SU-DHL-6 (cell line): Measurements from ENCODE around the gene DPP9.

Experiments used
- CTCF ChIP-seq: fragments of 200-600 bp; sonication (generic); IDR thresholded peaks from one replicate; pipeline ENCODE4 v1.5.1; 2017; ENCODE audit warnings: antibody characterized with exemption, mild to moderate bottlenecking, low read length, moderate library complexity; ENCODE audit not compliant: insufficient read depth, poor library complexity, severe bottlenecking
- EZH2phosphoT487 ChIP-seq: fragments of 200-600 bp; sonication (generic), shearing (Covaris generic); conservative IDR thresholded peaks from 2 replicates; pipeline ENCODE4 v1.6.1; 2018; ENCODE audit warnings: mild to moderate bottlenecking, antibody characterized with exemption, low read length, moderate library complexity, mixed read lengths

GRCh38 chr19:4693078-4693350 lies 30.6 kb downstream of the DPP9 start:
- no peak for TF ChIP-seq CTCF
- TF ChIP-seq EZH2phosphoT487 = no peak
